Right lobe of liver (tissue), 6 donors: ENCODE data around the gene HPGD. TPM values are rescaled to one million over a fixed set of nuclear protein-coding genes. Genes with fewer than 3 reads are reported as not detected.
"Not testable (repeated sequence)": the region's sequence is repeated elsewhere in the genome, so short reads cannot be mapped to it uniquely, and the experiment has no call there.

Experiments used
- ATAC-seq, 4 donors: fragments of 200-7000 bp; cut with Tn5 transposase; one replicate each; pipeline ENCODE4 v1.9.1; 2020; ENCODE audit warnings: mild to moderate bottlenecking in 4 of 4, moderate library complexity in 4 of 4
- DNase-seq, 3 donors: peaks; one replicate each; pipeline ENCODE4 v3.0.0-alpha.2; 2020
- H3K27ac ChIP-seq, 3 donors: fragments of 200-600 bp; one replicate each; pipeline ENCODE4 v1.8.0; 2022
- H3K27me3 ChIP-seq, 2 donors: fragments of 200-600 bp; one replicate each; pipeline ENCODE4 v1.8.0; 2022
- H3K36me3 ChIP-seq, 4 donors: fragments of 200-600 bp; sonication (generic) in 1 of 4; one replicate each; pipeline versions ENCODE4 v1.5.1 to v1.8.0; 2017 to 2022; ENCODE audit warnings: control low read depth in 1 of 4
- H3K4me1 ChIP-seq, 4 donors: fragments of 200-600 bp; sonication (generic) in 1 of 4; one replicate each; pipeline versions ENCODE4 v1.5.1 to v1.8.0; 2017 to 2022; ENCODE audit warnings: control low read depth in 1 of 4
- H3K4me3 ChIP-seq, 3 donors: fragments of 200-600 bp; one replicate each; pipeline ENCODE4 v1.8.0; 2022
- H3K9me3 ChIP-seq, 4 donors: fragments of 200-600 bp; sonication (generic) in 1 of 4; one replicate each; pipeline versions ENCODE4 v1.5.1 to v1.8.0; 2017 to 2022; ENCODE audit warnings: control low read depth in 1 of 4
- POLR2A ChIP-seq: fragments of 450-650 bp; IDR thresholded peaks from one replicate; pipeline ENCODE4 v1.6.1; 2017; ENCODE audit warnings: antibody characterized with exemption, mild to moderate bottlenecking
- WGBS: methylation state at CpG from one replicate; pipeline ENCODE4 v1.1.6; 2018; ENCODE audit warnings: low coverage, low lambda C conversion rate; ENCODE audit not compliant: insufficient coverage; ENCODE audit errors: missing lambda C conversion rate; 5-methylcytosine and 5-hydroxymethylcytosine counted together
- intact Hi-C, 2 donors: fragments of 100-400 bp; cut with DNase I; formaldehyde crosslinking; loops; one replicate each; pipeline versions ENCODE4 v1.11.2 to v1.14.1; 2022
- total RNA-seq, 6 experiments: library from RNA; depleted of rRNA in 2 of 6; stranded (reverse); fragments of >200 nt in 2 of 6; fragmentation: NEBNext Ultra II Directional in 3 of 6; extraction: Animal tissue kit (Norgen Biotek cat#: 25700) in 3 of 6; gene quantifications; one replicate each; pipeline versions ENCODE4 v1.1.0 to v1.2.4, GENCODE V29; 2016 to 2023
- TF ChIP-seq, protein P1 (sequence below), 4 donors: fragments of 200-600 bp in 3 of 4; fragments of 450-650 bp in 1 of 4; IDR thresholded peaks; one replicate each; pipeline versions ENCODE4 v1.5.1 to v1.8.0; 2016 to 2022; ENCODE audit warnings: antibody characterized with exemption in 4 of 4, mild to moderate bottlenecking in 2 of 4
- donor health status: DM: no; HTN: yes; CAD: no.
- donor health status: DM: no; HTN: no; CAD: no.
- donor health status: DM: no; HTN: no; CAD: no.
- donor health status: DM: no; HTN: yes; CAD: no.
- donor health status: DM: no; HTN: yes; CAD: no.

The HPGD gene
- total RNA-seq, 6 experiments from 2014 or later, result 71.7 to 124 (median 91.0) TPM

DNA sequence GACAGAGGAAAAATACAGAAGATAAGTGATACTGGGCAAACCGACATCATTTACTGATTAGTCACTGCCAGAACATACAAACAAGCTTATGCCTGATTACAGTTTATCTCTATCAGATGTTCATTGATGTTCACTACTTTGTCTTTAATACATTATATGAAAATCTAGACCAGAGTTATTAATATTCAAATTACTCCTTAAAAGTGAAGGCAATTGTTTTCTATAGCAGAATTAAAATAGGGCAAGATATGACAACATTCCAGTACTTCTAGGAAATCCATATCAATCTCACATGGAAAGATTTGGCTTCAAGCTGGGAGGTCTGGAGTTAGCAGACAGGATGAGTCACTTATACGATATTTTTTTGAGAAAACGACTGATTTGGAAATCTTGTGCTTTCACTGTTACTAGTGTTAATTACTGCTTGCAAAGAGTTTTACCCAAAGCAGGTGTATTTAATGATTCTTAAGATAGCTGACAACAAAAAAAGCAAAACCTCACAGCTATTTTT lies 31.8 kb downstream of the HPGD start:
- TF ChIP-seq POLR2A, result no peak
- TF ChIP-seq, protein P1, sequence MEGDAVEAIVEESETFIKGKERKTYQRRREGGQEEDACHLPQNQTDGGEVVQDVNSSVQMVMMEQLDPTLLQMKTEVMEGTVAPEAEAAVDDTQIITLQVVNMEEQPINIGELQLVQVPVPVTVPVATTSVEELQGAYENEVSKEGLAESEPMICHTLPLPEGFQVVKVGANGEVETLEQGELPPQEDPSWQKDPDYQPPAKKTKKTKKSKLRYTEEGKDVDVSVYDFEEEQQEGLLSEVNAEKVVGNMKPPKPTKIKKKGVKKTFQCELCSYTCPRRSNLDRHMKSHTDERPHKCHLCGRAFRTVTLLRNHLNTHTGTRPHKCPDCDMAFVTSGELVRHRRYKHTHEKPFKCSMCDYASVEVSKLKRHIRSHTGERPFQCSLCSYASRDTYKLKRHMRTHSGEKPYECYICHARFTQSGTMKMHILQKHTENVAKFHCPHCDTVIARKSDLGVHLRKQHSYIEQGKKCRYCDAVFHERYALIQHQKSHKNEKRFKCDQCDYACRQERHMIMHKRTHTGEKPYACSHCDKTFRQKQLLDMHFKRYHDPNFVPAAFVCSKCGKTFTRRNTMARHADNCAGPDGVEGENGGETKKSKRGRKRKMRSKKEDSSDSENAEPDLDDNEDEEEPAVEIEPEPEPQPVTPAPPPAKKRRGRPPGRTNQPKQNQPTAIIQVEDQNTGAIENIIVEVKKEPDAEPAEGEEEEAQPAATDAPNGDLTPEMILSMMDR (IDR thresholded peaks at IDR 0.05), result no peak
- WGBS, result 43% methylated on average over 3 of the region's 3 CpGs
- Histone ChIP-seq H3K27me3 (no peaks in the 10 kb centered on the region), H3K4me3 (no peak overlapping the region), H3K36me3 (peaks cover 0 to 22% (median 3%) of the 10 kb centered on the region in 4 donors), H3K4me1 (no peaks in the 10 kb centered on the region), H3K9me3 (no peaks in the 10 kb centered on the region), H3K27ac (no peak overlapping the region)
- ATAC-seq, result peak in 1 of 4 donors; percentile 60
- intact Hi-C loops, result no loop called here
- no peak for DNase-seq

DNA sequence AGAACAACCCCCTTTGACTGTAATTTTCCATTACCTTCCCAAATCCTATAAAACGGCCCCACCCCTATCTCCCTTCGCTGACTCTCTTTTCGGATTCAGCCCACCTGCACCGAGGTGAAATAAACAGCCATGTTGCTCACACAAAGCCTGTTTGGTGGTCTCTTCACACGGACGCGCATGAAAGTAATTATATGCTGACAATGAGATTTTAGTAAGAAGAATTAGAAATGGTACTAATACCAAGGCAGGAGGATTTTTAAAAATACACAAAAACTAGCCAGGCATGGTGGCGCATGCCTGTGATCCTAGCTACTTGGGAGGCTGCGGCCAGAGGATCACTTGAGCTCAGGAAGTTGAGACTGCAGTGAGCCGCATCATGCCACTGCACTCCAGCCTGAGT lies 33.9 kb downstream of the HPGD start:
- WGBS, result 79% methylated on average over 10 of the region's 10 CpGs
- H3K4me1 ChIP-seq, H3K36me3 ChIP-seq, H3K27ac ChIP-seq, DNase-seq, H3K9me3 ChIP-seq, H3K4me3 ChIP-seq, intact Hi-C loops, H3K27me3 ChIP-seq, ATAC-seq: not testable (repeated sequence)

DNA sequence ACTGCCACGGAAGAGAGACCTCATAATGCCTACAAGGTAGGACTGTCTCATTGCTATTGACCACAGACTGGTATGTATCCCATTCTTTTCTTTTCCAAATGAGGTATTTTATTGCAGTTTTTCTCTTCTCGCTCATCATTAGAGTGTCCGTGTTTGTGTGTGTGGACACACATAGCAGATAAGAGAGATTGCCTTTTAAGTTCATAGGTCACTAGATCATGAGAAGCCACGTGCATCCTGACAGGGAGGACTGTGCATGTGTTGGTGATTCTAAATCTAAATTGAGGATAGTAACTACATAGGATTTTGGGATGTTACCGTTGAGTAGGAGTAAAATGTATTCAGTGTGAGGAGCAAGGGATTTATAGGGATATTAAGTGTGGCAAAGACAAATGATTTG lies 37.3 kb downstream of the HPGD start:
- Histone ChIP-seq H3K27me3 (no peaks in the 10 kb centered on the region), H3K4me1 (peaks cover 0 to 4% (median 0%) of the 10 kb centered on the region in 4 donors), H3K4me3 (no peak overlapping the region), H3K27ac (no peak overlapping the region), H3K9me3 (no peaks in the 10 kb centered on the region), H3K36me3 (no peaks in the 10 kb centered on the region)
- TF ChIP-seq, protein P1 (IDR thresholded peaks at IDR 0.05), result no peak
- TF ChIP-seq POLR2A, result no peak
- DNase-seq (no peak), ATAC-seq (peak; percentile 76 to 92 (median 88))
- intact Hi-C loops, result no loop called here
- WGBS, result 34% methylated on average over 5 of the region's 5 CpGs

DNA sequence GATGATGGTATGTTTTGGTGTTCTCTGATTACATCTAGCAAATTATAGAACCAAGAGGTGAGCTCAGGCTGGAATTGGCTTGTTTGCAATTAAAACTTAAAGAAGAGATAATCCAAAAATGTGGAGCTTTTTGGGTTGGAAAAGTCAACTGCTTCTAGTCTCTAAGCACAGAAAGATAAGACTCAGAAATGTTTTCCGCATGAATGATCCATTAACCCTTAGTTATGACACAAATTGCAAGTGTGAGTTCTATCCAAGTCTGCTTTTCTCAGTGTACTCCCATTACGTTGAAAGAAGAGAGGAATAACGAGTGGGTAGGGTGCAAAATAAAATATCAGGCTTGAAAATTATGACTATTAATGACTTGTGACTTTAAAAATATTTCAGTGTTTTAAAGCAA lies 38.5 kb downstream of the HPGD start:
- no peaks in the 10 kb centered on the region for H3K36me3 ChIP-seq
- no peak overlapping the region for H3K4me3 ChIP-seq
- no peaks in the 10 kb centered on the region for H3K9me3 ChIP-seq
- no peak for DNase-seq
- no peak for ATAC-seq
- WGBS, result 88% methylated on average over 3 of the region's 3 CpGs
- peaks cover 0 to 4% (median 0%) of the 10 kb centered on the region in 4 donors for H3K4me1 ChIP-seq
- H3K27me3 ChIP-seq, result no peaks in the 10 kb centered on the region
- intact Hi-C loops, result no loop called here
- TF ChIP-seq, protein P1 (IDR thresholded peaks at IDR 0.05), result no peak
- no peak for TF ChIP-seq POLR2A
- H3K27ac ChIP-seq, result no peak overlapping the region

DNA sequence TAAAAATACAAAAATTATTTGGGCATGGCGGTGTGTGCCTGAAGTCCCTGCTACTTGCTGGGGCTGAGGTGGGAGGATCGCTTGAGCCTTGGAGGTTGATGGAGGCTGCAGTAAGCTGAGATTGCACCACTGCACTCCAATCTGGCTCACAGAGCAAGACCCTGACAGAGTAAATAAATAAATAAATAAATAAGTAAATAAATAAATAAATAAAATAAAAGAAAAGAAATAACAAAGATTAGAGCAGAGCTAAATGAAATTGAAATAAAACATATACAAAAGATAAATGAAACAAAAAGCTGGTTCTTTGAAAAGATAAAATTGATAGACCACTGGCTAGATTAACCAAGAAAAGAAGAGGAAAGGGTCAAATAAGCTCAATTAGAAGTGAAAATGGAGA lies 43.1 kb downstream of the HPGD start:
- no peak for ATAC-seq
- Histone ChIP-seq H3K4me3 (no peak overlapping the region), H3K27me3 (no peaks in the 10 kb centered on the region), H3K4me1 (no peaks in the 10 kb centered on the region), H3K36me3 (no peaks in the 10 kb centered on the region), H3K9me3 (no peaks in the 10 kb centered on the region), H3K27ac (no peak overlapping the region)
- TF ChIP-seq POLR2A, result no peak
- TF ChIP-seq, protein P1 (IDR thresholded peaks at IDR 0.05), result no peak
- no CpG with 5 or more reads among the region's 2 CpGs for WGBS
- intact Hi-C loops, result no loop called here
- DNase-seq, result no peak
